Tibial artery (tissue), 4 donors: ENCODE results near the gene EDN3.

Source experiments
- DNase-seq, 2 donors: peaks; one replicate each; pipeline ENCODE4 v3.0.0-alpha.2; 2019
- H3K27ac ChIP-seq, 2 donors: fragments of 200-600 bp; sonication (generic) in 1 of 2; 1 replicate in 1 of 2; 2 replicates in 1 of 2; pipeline ENCODE4 v1.5.1; 2018 to 2019; ENCODE audit warnings: mild to moderate bottlenecking in 1 of 2
- H3K27me3 ChIP-seq, 2 donors: fragments of 200-600 bp; sonication (generic) in 1 of 2; one replicate each; pipeline versions ENCODE4 v1.5.1 to v1.6.0; 2016 to 2019
- H3K36me3 ChIP-seq, 3 donors: fragments of 200-600 bp; sonication (generic) in 2 of 3; one replicate each; pipeline ENCODE4 v1.5.1; 2016 to 2019; ENCODE audit warnings: mild to moderate bottlenecking in 2 of 3
- H3K4me1 ChIP-seq, 4 donors: fragments of 200-600 bp; sonication (generic) in 2 of 4; 1 replicate in 3 of 4; 2 replicates in 1 of 4; pipeline ENCODE4 v1.5.1; 2016 to 2019
- H3K4me3 ChIP-seq, 2 donors: fragments of 200-600 bp; sonication (generic) in 1 of 2; 1 replicate in 1 of 2; 2 replicates in 1 of 2; pipeline ENCODE4 v1.5.1; 2018 to 2019; ENCODE audit warnings: mild to moderate bottlenecking in 2 of 2
- H3K9me3 ChIP-seq, 3 donors: fragments of 200-600 bp; sonication (generic) in 1 of 3; one replicate each; pipeline ENCODE4 v1.5.1; 2016 to 2019
- CTCF ChIP-seq, 2 experiments: fragments of 200-600 bp in 1 of 2; fragments of 450-650 bp in 1 of 2; IDR thresholded peaks; one replicate each; pipeline ENCODE4 v1.5.1; 2017 to 2019; ENCODE audit warnings: antibody characterized with exemption in 2 of 2, mild to moderate bottlenecking in 1 of 2, moderate library complexity in 1 of 2
- intact Hi-C: fragments of 100-400 bp; cut with DNase I; formaldehyde crosslinking; loops from one replicate; pipeline ENCODE4 v1.15.0; 2023; ENCODE audit warnings: low total_unique reads

EDN3 gene

GRCh38 chr20:59318201-59318790 lies 17.9 kb downstream of the EDN3 start:
- Histone ChIP-seq H3K4me3 (no peak overlapping the region), H3K27me3 (peaks cover 0 to 5% of the 10 kb centered on the region in 2 donors), H3K9me3 (no peaks in the 10 kb centered on the region), H3K27ac (no peak overlapping the region), H3K4me1 (no peaks in the 10 kb centered on the region), H3K36me3 (no peaks in the 10 kb centered on the region)
- intact Hi-C loops = no loop called here
- no peak for TF ChIP-seq CTCF (IDR thresholded peaks at IDR 0.05)
- DNase-seq = no peak

- Histone ChIP-seq H3K4me1 (no peaks in the 10 kb centered on the region), H3K4me3 (no peak overlapping the region), H3K36me3 (no peaks in the 10 kb centered on the region), H3K27ac (no peak overlapping the region), H3K9me3 (no peaks in the 10 kb centered on the region), H3K27me3 (peaks cover 0 to 5% of the 10 kb centered on the region in 2 donors)
- DNase-seq = no peak
- TF ChIP-seq CTCF (IDR thresholded peaks at IDR 0.05) = no peak
- intact Hi-C loops = no loop called here
Measured at GRCh38 chr20:59318803-59319202, 18.4 kb downstream of the EDN3 start.

GRCh38 chr20:59320426-59320825 lies 20.0 kb downstream of the EDN3 start:
- Histone ChIP-seq H3K4me1 (no peaks in the 10 kb centered on the region), H3K27me3 (peaks cover 0 to 5% of the 10 kb centered on the region in 2 donors), H3K36me3 (no peaks in the 10 kb centered on the region), H3K27ac (no peak overlapping the region), H3K9me3 (no peaks in the 10 kb centered on the region), H3K4me3 (no peak overlapping the region)
- DNase-seq = no peak
- TF ChIP-seq CTCF (IDR thresholded peaks at IDR 0.05) = no peak
- intact Hi-C loops = no loop called here

GRCh38 chr20:59320854-59321647 lies 20.6 kb downstream of the EDN3 start:
- H3K27me3 ChIP-seq = peaks cover 0 to 2% of the 10 kb centered on the region in 2 donors
- H3K27ac ChIP-seq = no peak overlapping the region
- no peak for DNase-seq
- no peaks in the 10 kb centered on the region for H3K9me3 ChIP-seq
- no peak overlapping the region for H3K4me3 ChIP-seq
- no peaks in the 10 kb centered on the region for H3K4me1 ChIP-seq
- intact Hi-C loops = no loop called here
- TF ChIP-seq CTCF (IDR thresholded peaks at IDR 0.05) = no peak
- H3K36me3 ChIP-seq = no peaks in the 10 kb centered on the region

- H3K36me3 ChIP-seq = no peaks in the 10 kb centered on the region
- TF ChIP-seq CTCF (IDR thresholded peaks at IDR 0.05) = no peak
- DNase-seq = no peak
- H3K4me3 ChIP-seq = no peak overlapping the region
- H3K4me1 ChIP-seq = no peaks in the 10 kb centered on the region
- H3K27ac ChIP-seq = no peak overlapping the region
- peaks cover 0 to 2% of the 10 kb centered on the region in 2 donors for H3K27me3 ChIP-seq
- intact Hi-C loops = no loop called here
- no peaks in the 10 kb centered on the region for H3K9me3 ChIP-seq
Measured at GRCh38 chr20:59322081-59322480, 21.7 kb downstream of the EDN3 start.
